T follicular helper cell (primary cell): ENCODE data around the gene MKRN3.

Experiments
- DNase-seq: peaks from one replicate; pipeline ENCODE4 v3.0.0-alpha.2; 2020; ENCODE audit warnings: low read depth
- total RNA-seq, 2 experiments: gene quantifications; one replicate each; lab custom pipeline; 2026; lab: John Stamatoyannopoulos, UW

Gene MKRN3
- total RNA-seq: 1.5 to 3.4 reads per million in 2 experiments

GRCh38 chr15:23565395-23566070 lies at the start of gene MKRN3:
TSS of gene MKRN3 (plus strand) at chr15:23565674. CDS start at chr15:23565783, 109 bp downstream.
- DNase-seq: no peak

- DNase-seq: no peak
Observed at GRCh38 chr15:23516866-23517265, 48.6 kb upstream of the MKRN3 start.

- DNase-seq: no peak
Observed at GRCh38 chr15:23518104-23518503, 47.4 kb upstream of the MKRN3 start.

- DNase-seq: no peak
Observed at GRCh38 chr15:23524816-23525215, 40.7 kb upstream of the MKRN3 start.

GRCh38 chr15:23529891-23530290 lies 35.6 kb upstream of the MKRN3 start:
- DNase-seq: no peak

- no peak for DNase-seq
Observed at GRCh38 chr15:23532024-23532423, 33.5 kb upstream of the MKRN3 start.

GRCh38 chr15:23536659-23537058 lies 28.8 kb upstream of the MKRN3 start:
- DNase-seq: no peak

- DNase-seq: no peak
Observed at GRCh38 chr15:23538648-23539047, 26.8 kb upstream of the MKRN3 start.

GRCh38 chr15:23539892-23540291 lies 25.6 kb upstream of the MKRN3 start:
- DNase-seq: no peak

GRCh38 chr15:23546158-23546557 lies 19.3 kb upstream of the MKRN3 start:
- no peak for DNase-seq

- DNase-seq: no peak
Observed at GRCh38 chr15:23548071-23548470, 17.4 kb upstream of the MKRN3 start.

GRCh38 chr15:23561914-23562313 lies 3.6 kb upstream of the MKRN3 start:
- DNase-seq: no peak

- DNase-seq: no peak
Observed at GRCh38 chr15:23564821-23565394, 566 bp upstream of the MKRN3 start.

GRCh38 chr15:23566071-23566554 lies 639 bp downstream of the MKRN3 start:
- DNase-seq: peak; percentile 9

GRCh38 chr15:23566651-23567050 lies 1.2 kb downstream of the MKRN3 start:
- no peak for DNase-seq

- no peak for DNase-seq
Observed at GRCh38 chr15:23567921-23568320, 2.4 kb downstream of the MKRN3 start.

GRCh38 chr15:23569151-23569925 lies 3.9 kb downstream of the MKRN3 start:
- DNase-seq: no peak

- no peak for DNase-seq
Observed at GRCh38 chr15:23570486-23570885, 5.0 kb downstream of the MKRN3 start.

GRCh38 chr15:23572844-23573243 lies 7.4 kb downstream of the MKRN3 start:
- no peak for DNase-seq

GRCh38 chr15:23574742-23575141 lies 9.3 kb downstream of the MKRN3 start:
- DNase-seq: no peak

- no peak for DNase-seq
Observed at GRCh38 chr15:23576061-23576460, 10.6 kb downstream of the MKRN3 start.

- no peak for DNase-seq
Observed at GRCh38 chr15:23578521-23579150, 13.2 kb downstream of the MKRN3 start.
